Adrenal gland (tissue), 5 donors: ENCODE measurements around the gene SNRPF.

ENCODE experiments used
- CTCF ChIP-seq, 6 experiments: fragments of 450-650 bp in 4 of 6; fragments of 200-600 bp in 2 of 6; sonication (generic) in 1 of 6; IDR thresholded peaks; 1 replicate in 5 of 6; 2 replicates in 1 of 6; pipeline versions ENCODE4 v1.5.1 to v1.8.0; 2016 to 2021; ENCODE audit warnings: antibody characterized with exemption in 6 of 6, mild to moderate bottlenecking in 2 of 6, moderate library complexity in 1 of 6
- POLR2A ChIP-seq, 2 donors: fragments of 450-650 bp; IDR thresholded peaks; one replicate each; pipeline ENCODE4 v1.6.1; 2017; ENCODE audit warnings: antibody characterized with exemption in 2 of 2, mild to moderate bottlenecking in 2 of 2, moderate library complexity in 1 of 2
- donor health status: DM: no; HTN: no; CAD: no.

- TF ChIP-seq CTCF (IDR thresholded peaks at IDR 0.05) (no peak), POLR2A (IDR thresholded peaks at IDR 0.05) (no peak)
Measured at GRCh38 chr12:95877622-95878021, 18.9 kb downstream of the SNRPF start.
